GM12873 (cell line): ENCODE data around the gene KRTAP1-1.

Experiments
- TF ChIP-seq, protein P1 (sequence below): IDR thresholded peaks from 2 replicates; pipeline ENCODE4 v1.5.1; 2012; ENCODE audit warnings: low read depth, mild to moderate bottlenecking, moderate library complexity, low read length, control low read depth; ENCODE audit not compliant: insufficient read depth; ENCODE audit errors: missing control alignments

Gene KRTAP1-1

DNA sequence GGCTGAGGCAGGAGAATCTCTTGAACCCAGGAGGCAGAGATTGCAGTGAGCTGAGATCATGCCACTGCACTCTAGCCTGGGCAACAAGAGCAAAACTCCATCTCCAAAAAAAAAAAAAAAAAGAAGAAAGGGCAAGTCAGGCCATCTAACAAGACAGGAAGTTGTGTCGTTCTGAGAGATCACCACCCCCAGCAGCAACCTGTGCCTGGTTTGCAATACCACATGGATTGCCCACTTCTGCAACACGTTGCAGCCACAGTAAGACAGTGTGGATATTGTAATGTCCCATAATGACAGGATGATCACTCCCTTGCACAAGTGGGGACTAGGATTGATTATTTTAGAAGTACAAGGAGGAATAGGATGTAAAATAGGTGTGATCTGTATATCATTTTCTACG is 27.8 kb upstream of the KRTAP1-1 start:
- TF ChIP-seq, protein P1, sequence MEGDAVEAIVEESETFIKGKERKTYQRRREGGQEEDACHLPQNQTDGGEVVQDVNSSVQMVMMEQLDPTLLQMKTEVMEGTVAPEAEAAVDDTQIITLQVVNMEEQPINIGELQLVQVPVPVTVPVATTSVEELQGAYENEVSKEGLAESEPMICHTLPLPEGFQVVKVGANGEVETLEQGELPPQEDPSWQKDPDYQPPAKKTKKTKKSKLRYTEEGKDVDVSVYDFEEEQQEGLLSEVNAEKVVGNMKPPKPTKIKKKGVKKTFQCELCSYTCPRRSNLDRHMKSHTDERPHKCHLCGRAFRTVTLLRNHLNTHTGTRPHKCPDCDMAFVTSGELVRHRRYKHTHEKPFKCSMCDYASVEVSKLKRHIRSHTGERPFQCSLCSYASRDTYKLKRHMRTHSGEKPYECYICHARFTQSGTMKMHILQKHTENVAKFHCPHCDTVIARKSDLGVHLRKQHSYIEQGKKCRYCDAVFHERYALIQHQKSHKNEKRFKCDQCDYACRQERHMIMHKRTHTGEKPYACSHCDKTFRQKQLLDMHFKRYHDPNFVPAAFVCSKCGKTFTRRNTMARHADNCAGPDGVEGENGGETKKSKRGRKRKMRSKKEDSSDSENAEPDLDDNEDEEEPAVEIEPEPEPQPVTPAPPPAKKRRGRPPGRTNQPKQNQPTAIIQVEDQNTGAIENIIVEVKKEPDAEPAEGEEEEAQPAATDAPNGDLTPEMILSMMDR, result no peak

DNA sequence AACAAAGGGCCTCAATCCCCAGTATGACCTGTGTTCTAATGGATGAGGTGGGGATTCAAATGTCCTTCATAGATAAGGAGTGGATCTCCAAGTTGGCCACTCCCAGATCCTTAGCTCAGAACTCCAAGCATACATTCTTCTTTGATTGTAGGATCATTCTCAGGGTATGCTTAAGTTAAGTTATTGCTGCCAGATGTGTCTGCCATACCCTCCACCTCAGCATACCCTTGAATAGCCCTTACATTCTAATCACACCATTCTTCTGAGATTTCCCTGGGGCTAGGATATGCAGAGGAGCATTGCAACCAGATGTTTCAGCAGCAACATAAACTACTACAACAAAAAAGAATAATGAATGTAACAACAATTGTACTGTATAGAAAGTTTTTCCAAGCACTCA is 26.0 kb upstream of the KRTAP1-1 start:
- TF ChIP-seq, protein P1, result no peak

DNA sequence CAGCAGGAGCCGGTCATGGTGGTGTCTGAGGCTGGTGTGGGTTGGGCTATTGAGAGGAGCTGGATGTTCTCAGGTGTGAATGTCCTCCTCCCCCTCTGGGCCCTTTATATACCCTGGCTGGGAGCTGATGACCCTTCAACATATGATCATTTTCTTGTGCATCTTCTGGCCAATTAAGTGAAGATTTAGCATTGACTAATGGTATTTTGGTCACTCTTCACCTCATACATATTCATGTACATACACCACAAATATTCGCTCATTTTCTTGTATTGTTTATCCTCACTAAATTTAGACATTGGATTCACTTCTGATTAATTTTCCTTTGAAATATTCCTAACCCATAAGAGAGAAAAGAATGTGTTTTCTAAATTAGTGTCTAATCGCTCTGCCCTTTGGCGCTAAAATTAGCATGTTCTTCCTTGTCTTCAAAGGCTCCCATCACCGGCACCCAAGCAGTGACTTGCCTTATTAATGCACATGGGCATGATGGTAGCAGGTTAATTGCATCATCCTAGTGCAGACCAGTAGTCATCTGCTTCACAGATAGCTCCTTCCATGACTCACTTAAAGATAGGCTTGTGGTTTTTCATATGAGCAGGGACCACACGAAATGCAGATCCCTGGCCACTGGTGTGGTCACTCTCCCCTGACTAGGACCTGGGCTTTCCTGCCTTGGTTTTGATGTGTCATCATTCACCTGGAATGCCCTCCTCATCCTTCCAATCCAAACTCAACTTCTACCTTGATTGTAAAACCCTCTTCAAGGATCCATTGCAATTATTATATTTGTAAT is 24.8 kb upstream of the KRTAP1-1 start, which contains the start of gene KRTAP2-4:
Gene KRTAP2-4, minus strand, starts transcription at position 51 of the 796 bp plus-strand sequence. Its CDS starts 34 bp downstream, at position 17.
- TF ChIP-seq, protein P1, result no peak

DNA sequence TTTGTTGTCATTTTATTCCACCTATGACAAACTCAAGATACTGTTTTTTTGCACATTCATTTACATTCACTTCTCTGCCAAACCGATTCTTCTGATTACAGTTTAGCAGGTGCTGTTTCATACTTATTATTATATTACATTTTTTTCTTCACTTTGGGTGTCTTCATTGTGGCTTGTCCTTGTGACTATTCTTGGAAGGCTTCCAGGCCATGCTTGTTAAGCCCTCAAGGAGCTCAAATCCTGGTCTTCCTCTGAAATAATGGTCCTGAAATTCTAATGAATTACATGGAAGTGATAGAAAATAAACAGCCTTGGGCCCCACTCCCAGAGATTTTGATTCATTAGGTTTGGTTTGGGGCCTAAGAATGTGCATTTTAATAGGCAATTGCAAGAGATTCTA is 23.1 kb upstream of the KRTAP1-1 start:
- TF ChIP-seq, protein P1, result no peak

DNA sequence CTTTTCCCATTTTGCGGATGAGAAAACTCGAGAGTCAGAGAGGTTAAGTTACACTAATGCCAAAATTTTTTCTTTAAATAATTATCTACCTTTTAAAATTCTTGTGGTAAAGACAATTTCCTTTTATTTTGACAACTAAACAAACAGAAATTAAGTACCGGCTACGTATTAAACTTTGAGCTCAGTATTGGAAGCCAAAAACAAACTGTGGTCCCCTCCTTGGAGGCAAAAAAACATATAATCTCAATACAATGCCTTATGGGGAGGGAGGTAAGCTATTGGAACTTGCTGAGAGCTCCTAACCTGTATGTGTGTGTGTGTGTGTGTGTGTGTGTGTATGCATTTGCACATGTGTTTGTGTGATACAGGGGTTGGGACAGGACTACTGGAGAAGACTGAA is 22.2 kb upstream of the KRTAP1-1 start:
- TF ChIP-seq, protein P1, result no peak

DNA sequence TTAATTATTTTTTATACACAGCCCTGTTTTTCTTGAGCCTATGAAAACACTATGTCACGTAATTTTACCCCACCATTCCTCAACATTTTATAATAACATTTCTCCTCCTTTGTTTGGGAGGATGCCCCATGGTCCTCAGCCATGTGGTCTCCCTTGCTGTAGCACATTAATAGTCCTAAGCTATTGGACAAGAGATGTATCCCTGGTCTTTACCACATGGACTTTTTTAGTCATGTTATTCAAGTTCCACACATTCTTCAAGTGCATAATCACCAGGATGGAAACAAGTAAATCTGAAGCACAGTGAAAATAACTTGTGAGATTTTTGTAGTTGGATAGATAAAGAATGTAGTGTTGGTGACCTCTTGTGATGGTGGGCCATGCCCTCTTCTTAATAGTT is 20.7 kb upstream of the KRTAP1-1 start:
- TF ChIP-seq, protein P1, result no peak

DNA sequence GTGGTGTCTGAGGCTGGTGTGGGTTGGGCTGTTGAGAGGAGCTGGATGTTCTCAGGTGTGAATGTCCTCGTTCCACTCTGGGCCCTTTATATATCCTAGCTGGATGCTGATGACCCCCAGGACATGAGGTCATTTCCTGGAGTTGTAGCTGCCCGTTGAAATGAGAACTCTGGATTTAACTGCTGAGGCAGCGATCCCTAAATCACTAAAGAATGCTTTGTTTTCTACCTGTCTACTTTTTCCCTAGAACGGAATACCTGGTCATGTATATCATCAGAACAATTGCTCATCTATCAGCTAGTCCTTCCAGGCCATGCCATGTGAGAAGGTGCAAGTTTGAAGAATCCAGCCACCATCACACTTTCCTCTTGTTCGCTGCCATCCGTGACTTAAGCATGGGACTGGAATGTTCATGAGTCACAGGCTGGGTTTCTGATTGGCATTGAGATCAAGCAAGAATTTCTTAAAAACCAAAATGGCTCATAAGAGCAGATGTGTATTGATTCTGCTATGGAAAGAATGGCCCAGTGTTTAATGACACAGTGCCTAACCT is 18.9 kb upstream of the KRTAP1-1 start, which contains the start of gene KRTAP2-3:
Gene KRTAP2-3, minus strand, starts transcription at position 63 of the 553 bp plus-strand sequence. CDS start 64 bp downstream, outside the sequence.
- TF ChIP-seq, protein P1, result no peak
